Adrenal gland (tissue), 5 donors: ENCODE results near the gene ARMH3.

Source experiments
- POLR2A ChIP-seq, 2 donors: fragments of 450-650 bp; IDR thresholded peaks; one replicate each; pipeline ENCODE4 v1.6.1; 2017; ENCODE audit warnings: antibody characterized with exemption in 2 of 2, mild to moderate bottlenecking in 2 of 2, moderate library complexity in 1 of 2
- TF ChIP-seq, protein P1 (sequence below), 6 experiments: fragments of 450-650 bp in 4 of 6; fragments of 200-600 bp in 2 of 6; sonication (generic) in 1 of 6; IDR thresholded peaks; 1 replicate in 5 of 6; 2 replicates in 1 of 6; pipeline versions ENCODE4 v1.5.1 to v1.8.0; 2016 to 2021; ENCODE audit warnings: antibody characterized with exemption in 6 of 6, mild to moderate bottlenecking in 2 of 6, moderate library complexity in 1 of 6
- donor health status: DM: no; HTN: no; CAD: no.

DNA sequence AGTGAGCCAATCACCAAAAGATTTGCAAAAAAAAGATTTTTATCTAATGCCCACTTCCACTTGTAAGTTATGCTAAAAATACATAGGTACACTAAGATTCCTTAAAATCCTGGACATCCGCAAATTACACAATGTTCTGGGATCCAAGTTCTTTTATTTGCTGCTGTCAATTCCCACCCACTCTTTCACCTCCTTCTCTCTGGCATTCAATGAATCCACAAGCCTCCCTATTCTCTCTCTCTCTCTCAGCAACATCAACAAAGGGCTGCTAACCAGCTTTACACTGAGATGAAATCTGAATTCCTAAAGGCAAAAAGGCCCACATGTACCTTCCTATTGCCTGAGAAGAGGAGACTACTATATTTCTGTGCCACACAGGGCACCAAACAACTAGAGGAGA, 99.9 kb downstream of the ARMH3 start:
- TF ChIP-seq, protein P1, sequence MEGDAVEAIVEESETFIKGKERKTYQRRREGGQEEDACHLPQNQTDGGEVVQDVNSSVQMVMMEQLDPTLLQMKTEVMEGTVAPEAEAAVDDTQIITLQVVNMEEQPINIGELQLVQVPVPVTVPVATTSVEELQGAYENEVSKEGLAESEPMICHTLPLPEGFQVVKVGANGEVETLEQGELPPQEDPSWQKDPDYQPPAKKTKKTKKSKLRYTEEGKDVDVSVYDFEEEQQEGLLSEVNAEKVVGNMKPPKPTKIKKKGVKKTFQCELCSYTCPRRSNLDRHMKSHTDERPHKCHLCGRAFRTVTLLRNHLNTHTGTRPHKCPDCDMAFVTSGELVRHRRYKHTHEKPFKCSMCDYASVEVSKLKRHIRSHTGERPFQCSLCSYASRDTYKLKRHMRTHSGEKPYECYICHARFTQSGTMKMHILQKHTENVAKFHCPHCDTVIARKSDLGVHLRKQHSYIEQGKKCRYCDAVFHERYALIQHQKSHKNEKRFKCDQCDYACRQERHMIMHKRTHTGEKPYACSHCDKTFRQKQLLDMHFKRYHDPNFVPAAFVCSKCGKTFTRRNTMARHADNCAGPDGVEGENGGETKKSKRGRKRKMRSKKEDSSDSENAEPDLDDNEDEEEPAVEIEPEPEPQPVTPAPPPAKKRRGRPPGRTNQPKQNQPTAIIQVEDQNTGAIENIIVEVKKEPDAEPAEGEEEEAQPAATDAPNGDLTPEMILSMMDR (IDR thresholded peaks at IDR 0.05) = no peak
- no peak for TF ChIP-seq POLR2A (IDR thresholded peaks at IDR 0.05)
